IMR-90 (cell line): ENCODE results near the gene ZDHHC19. TPM values are rescaled to one million over a fixed set of nuclear protein-coding genes. Genes with fewer than 3 reads are reported as not detected.

Experiments
- ATAC-seq: fragments of 200-7000 bp; cut with Tn5 transposase; 2 replicates; pipeline ENCODE4 v1.9.1; 2020; ENCODE audit warnings: low read depth, mild to moderate bottlenecking, moderate library complexity
- BruUV-seq: library from RNA; stranded (reverse); fragments of 400-500 nt; replicated peaks from 2 replicates; lab custom pipeline; 2021; lab: Mats Ljungman, UMichigan
- CTCF ChIA-PET: fragments of 300-600 bp; formaldehyde crosslinking; extraction: SDS; loops from one replicate; lab custom pipeline; 2021; ENCODE audit warnings: antibody characterized with exemption; lab: Yijun Ruan, JAX
- POLR2A ChIA-PET: fragments of 300-600 bp; sonication (Branson Sonifier 250); formaldehyde crosslinking; loops from one replicate; lab custom pipeline; 2022; ENCODE audit warnings: antibody characterized with exemption; ENCODE audit not compliant: unreplicated experiment; lab: Charles Lee
- DNase-seq: peaks from one replicate; pipeline ENCODE4 v3.0.0; 2013
- H2AFZ ChIP-seq: replicated peaks from 2 replicates; pipeline ENCODE3; 2013; ENCODE audit warnings: low read length, mild to moderate bottlenecking; ENCODE audit not compliant: poor library complexity
- H2AK5ac ChIP-seq: 2 replicates; pipeline ENCODE4 v1.6.1; 2013; ENCODE audit warnings: low read depth, low read length, inconsistent platforms
- H2AK9ac ChIP-seq: replicated peaks from 2 replicates; pipeline ENCODE3; 2013; ENCODE audit warnings: mild to moderate bottlenecking, low read depth, low read length, moderate library complexity; ENCODE audit not compliant: poor library complexity
- H2BK120ac ChIP-seq: 2 replicates; pipeline ENCODE4 v1.6.1; 2013; ENCODE audit warnings: low read depth, low read length, inconsistent platforms
- H2BK15ac ChIP-seq: 3 replicates; pipeline ENCODE4 v1.6.1; 2013; ENCODE audit warnings: low read depth, low read length, inconsistent platforms
- H2BK20ac ChIP-seq: 2 replicates; pipeline ENCODE4 v1.6.1; 2013; ENCODE audit warnings: low read depth, mild to moderate bottlenecking, inconsistent platforms, low read length, moderate library complexity
- H2BK5ac ChIP-seq: 2 replicates; pipeline ENCODE4 v1.6.1; 2013; ENCODE audit warnings: mild to moderate bottlenecking, low read depth, low read length, inconsistent platforms; ENCODE audit not compliant: poor library complexity, severe bottlenecking
- H3K14ac ChIP-seq: replicated peaks from 2 replicates; pipeline ENCODE4 v1.6.1; 2013; ENCODE audit warnings: low read depth, low read length, inconsistent platforms
- H3K18ac ChIP-seq: 2 replicates; pipeline ENCODE4 v1.6.1; 2013; ENCODE audit warnings: low read depth, low read length, control low read depth
- H3K23ac ChIP-seq: 2 replicates; pipeline ENCODE4 v1.6.1; 2013; ENCODE audit warnings: low read depth, low read length, inconsistent platforms
- H3K27ac ChIP-seq: 2 replicates; pipeline ENCODE4 v1.5.1; 2013; ENCODE audit warnings: mild to moderate bottlenecking, control low read depth, low read length; ENCODE audit not compliant: insufficient read depth
- H3K27me3 ChIP-seq: 2 replicates; pipeline ENCODE4 v1.6.1; 2013; ENCODE audit warnings: low read length; ENCODE audit not compliant: control insufficient read depth, insufficient read depth
- H3K36me3 ChIP-seq: 2 replicates; pipeline ENCODE4 v1.6.1; 2013; ENCODE audit warnings: low read length, mixed read lengths; ENCODE audit not compliant: control insufficient read depth, insufficient read depth
- H3K4ac ChIP-seq: 2 replicates; pipeline ENCODE4 v1.6.1; 2013; ENCODE audit warnings: low read depth, low read length, inconsistent platforms
- H3K4me1 ChIP-seq: 2 replicates; pipeline ENCODE4 v1.6.1; 2013; ENCODE audit warnings: low read length, mixed read lengths; ENCODE audit not compliant: control insufficient read depth, insufficient read depth
- H3K4me2 ChIP-seq: 2 replicates; pipeline ENCODE4 v1.6.1; 2013; ENCODE audit warnings: low read depth, mild to moderate bottlenecking, control low read depth, low read length, moderate library complexity
- H3K4me3 ChIP-seq: 2 replicates; pipeline ENCODE4 v1.5.1; 2013; ENCODE audit warnings: low read depth, mild to moderate bottlenecking, control low read depth, low read length, moderate library complexity; ENCODE audit not compliant: insufficient read depth
- H3K56ac ChIP-seq: 2 replicates; pipeline ENCODE4 v1.6.1; 2013; ENCODE audit warnings: low read length, inconsistent platforms; ENCODE audit not compliant: insufficient read depth; ENCODE audit errors: extremely low read depth
- H3K79me1 ChIP-seq, 2 experiments: 2 replicates each; pipeline ENCODE4 v1.6.1; 2013; ENCODE audit warnings: low read length in 2 of 2, inconsistent platforms in 1 of 2, low read depth in 1 of 2
- H3K9ac ChIP-seq: 2 replicates; pipeline ENCODE4 v1.6.1; 2013; ENCODE audit warnings: low read depth, low read length, control low read depth
- H3K9me1 ChIP-seq: 2 replicates; pipeline ENCODE4 v1.6.1; 2013; ENCODE audit warnings: low read length, inconsistent platforms; ENCODE audit not compliant: insufficient read depth
- H3K9me3 ChIP-seq: 2 replicates; pipeline ENCODE4 v1.6.1; 2013; ENCODE audit warnings: low read length; ENCODE audit not compliant: control insufficient read depth, insufficient read depth
- H4K20me1 ChIP-seq: 2 replicates; pipeline ENCODE4 v1.6.1; 2013; ENCODE audit warnings: low read length, inconsistent platforms; ENCODE audit not compliant: insufficient read depth
- H4K5ac ChIP-seq: 2 replicates; pipeline ENCODE4 v1.6.1; 2013; ENCODE audit warnings: mild to moderate bottlenecking, low read depth, low read length, control low read depth
- H4K8ac ChIP-seq, 2 experiments: 2 replicates each; pipeline ENCODE4 v1.6.1; 2013; ENCODE audit warnings: low read depth in 2 of 2, low read length in 2 of 2, control low read depth in 1 of 2, inconsistent platforms in 1 of 2
- H4K91ac ChIP-seq: 2 replicates; pipeline ENCODE4 v1.6.1; 2013; ENCODE audit warnings: low read depth, low read length, inconsistent platforms; ENCODE audit not compliant: insufficient read depth
- MAFK ChIP-seq: IDR thresholded peaks from 2 replicates; pipeline ENCODE4 v1.6.1; 2012; ENCODE audit warnings: low read depth, low read length, improper control_type of control experiment
- NFE2L2 ChIP-seq: fragments of 150-350 bp; IDR thresholded peaks from 2 replicates; pipeline ENCODE4 v1.6.1; 2016; ENCODE audit warnings: low read depth, mild to moderate bottlenecking, low read length
- POLR2A ChIP-seq: IDR thresholded peaks from 2 replicates; pipeline ENCODE4 v1.6.1; 2012; ENCODE audit warnings: mild to moderate bottlenecking, low read depth, low read length
- RCOR1 ChIP-seq: IDR thresholded peaks from 2 replicates; pipeline ENCODE4 v1.6.1; 2012; ENCODE audit warnings: mild to moderate bottlenecking, low read length, improper control_type of control experiment; ENCODE audit not compliant: insufficient replicate concordance
- RFX5 ChIP-seq: IDR thresholded peaks from 2 replicates; pipeline ENCODE4 v1.8.0; 2012; ENCODE audit warnings: low read depth, mild to moderate bottlenecking, low read length, moderate library complexity
- USF2 ChIP-seq: fragments of 150-350 bp; IDR thresholded peaks from 2 replicates; pipeline ENCODE4 v1.6.1; 2017; ENCODE audit warnings: mild to moderate bottlenecking, antibody characterized with exemption, low read length, low read depth
- WGBS, 2 experiments: methylation state at CpG; one replicate each; pipeline versions ENCODE4 v1.1.5 to v1.1.7; 2013; ENCODE audit warnings: missing lambda C conversion rate in 2 of 2; ENCODE audit not compliant: insufficient read length in 1 of 2; ENCODE audit errors: extremely low coverage in 2 of 2; 5-methylcytosine and 5-hydroxymethylcytosine counted together
- dilution Hi-C: fragments of 300-500 bp; cut with HindIII; formaldehyde crosslinking; loops from one replicate; pipeline ENCODE4 v1.14.3; 2018; ENCODE audit warnings: low sequenced_read_pairs; ENCODE audit not compliant: unreplicated experiment
- in situ Hi-C: fragments of 300-500 bp; cut with MboI; formaldehyde crosslinking; loops from 3 replicates; pipeline ENCODE4 v1.14.3; 2019; ENCODE audit warnings: low sequenced_read_pairs, inconsistent platforms, mixed read lengths
- intact Hi-C: fragments of 100-400 bp; cut with micrococcal nuclease; formaldehyde crosslinking; loops from 2 replicates; pipeline ENCODE4 v1.10.0; 2022
- polyA plus RNA-seq, 3 experiments: library from polyadenylated mRNA; depleted of rRNA; stranded (reverse); fragments of >200 nt; gene quantifications; 2 replicates each; pipeline ENCODE4 v1.2.3, GENCODE V29; 2012; ENCODE audit warnings: low replicate concordance in 1 of 3
- total RNA-seq: library from RNA; depleted of rRNA; stranded (reverse); fragments of >200 nt; gene quantifications from 2 replicates; pipeline ENCODE4 v1.2.3, GENCODE V29; 2012

Gene ZDHHC19
- total and polyA plus RNA-seq, 2 of the 4 experiments (the other 2 are of a cell fraction): 0.09 TPM; not detected in 1

GRCh38 chr3:196162679-196163078, 48.5 kb downstream of the ZDHHC19 start:
- H3K9ac ChIP-seq: no peak overlapping the region
- H2BK5ac ChIP-seq: no peak overlapping the region
- no peak overlapping the region for H3K56ac ChIP-seq
- no peaks in the 10 kb centered on the region for H3K9me3 ChIP-seq
- H2BK15ac ChIP-seq: no peak overlapping the region
- H3K18ac ChIP-seq: no peak overlapping the region
- H3K79me1 ChIP-seq: no peaks in the 10 kb centered on the region
- H4K91ac ChIP-seq: no peak overlapping the region
- DNase-seq (no peak), ATAC-seq (no peak)
- dilution Hi-C loops (no loop called here), in situ Hi-C loops (no loop called here), intact Hi-C loops (no loop called here)
- POLR2A ChIA-PET: no interaction called here
- no peak overlapping the region for H4K5ac ChIP-seq
- no peak overlapping the region for H2AK5ac ChIP-seq
- H4K20me1 ChIP-seq: no peaks in the 10 kb centered on the region
- H2AK9ac ChIP-seq: no peak overlapping the region
- H3K36me3 ChIP-seq: no peaks in the 10 kb centered on the region
- 100% methylated on average over 1 of the region's 9 CpGs; no CpG with 5 or more reads in 1 of the 2 experiments for WGBS, 2 experiments
- no peak overlapping the region for H3K4me2 ChIP-seq
- TF ChIP-seq MAFK (no peak), RFX5 (no peak), USF2 (no peak), POLR2A (no peak), RCOR1 (no peak), NFE2L2 (no peak)
- H2BK120ac ChIP-seq: no peak overlapping the region
- no TSS peak for BruUV-seq
- H3K14ac ChIP-seq: no peak overlapping the region
- no peak overlapping the region for H3K23ac ChIP-seq
- H3K4me1 ChIP-seq: peaks cover 7% of the 10 kb centered on the region
- H3K4ac ChIP-seq: no peak overlapping the region
- peaks cover 15% of the 10 kb centered on the region for H3K9me1 ChIP-seq
- H2BK20ac ChIP-seq: no peak overlapping the region
- no peak overlapping the region for H3K27ac ChIP-seq
- H3K4me3 ChIP-seq: no peak overlapping the region
- H2AFZ ChIP-seq: no peak overlapping the region
- CTCF ChIA-PET: no interaction called here
- H3K27me3 ChIP-seq: peaks cover 2% of the 10 kb centered on the region; the same call in 1 of the 2 replicates
- H4K8ac ChIP-seq: no peak overlapping the region
